Ectodermal cell (in vitro differentiated cells): ENCODE results near the gene CEP57L1.

Experiments used
- H3K27ac ChIP-seq: 2 replicates; pipeline ENCODE4 v1.7.0; 2013; ENCODE audit warnings: mild to moderate bottlenecking, low read depth, low read length; ENCODE audit not compliant: insufficient read depth, poor library complexity, severe bottlenecking
- H3K27me3 ChIP-seq: 2 replicates; pipeline ENCODE4 v1.7.0; 2013; ENCODE audit warnings: mild to moderate bottlenecking, low read length; ENCODE audit not compliant: insufficient read depth, control insufficient read depth, poor library complexity, severe bottlenecking
- H3K36me3 ChIP-seq: one replicate; pipeline ENCODE4 v1.7.0; 2013; ENCODE audit warnings: low read length; ENCODE audit not compliant: control insufficient read depth, insufficient read depth
- H3K4me1 ChIP-seq: one replicate; pipeline ENCODE4 v1.7.0; 2013; ENCODE audit warnings: low read length; ENCODE audit not compliant: control insufficient read depth, insufficient read depth
- H3K4me3 ChIP-seq: 2 replicates; pipeline ENCODE4 v1.7.0; 2013; ENCODE audit warnings: low read depth, low read length, control low read depth; ENCODE audit not compliant: insufficient read depth
- H3K9me3 ChIP-seq: 2 replicates; pipeline ENCODE4 v1.7.0; 2013; ENCODE audit warnings: mild to moderate bottlenecking, low read length, moderate library complexity; ENCODE audit not compliant: control insufficient read depth
- WGBS, 2 experiments: methylation state at CpG; one replicate each; pipeline ENCODE4 v1.1.7; 2013; ENCODE audit warnings: missing lambda C conversion rate in 2 of 2; 5-methylcytosine and 5-hydroxymethylcytosine counted together

CEP57L1 gene

DNA sequence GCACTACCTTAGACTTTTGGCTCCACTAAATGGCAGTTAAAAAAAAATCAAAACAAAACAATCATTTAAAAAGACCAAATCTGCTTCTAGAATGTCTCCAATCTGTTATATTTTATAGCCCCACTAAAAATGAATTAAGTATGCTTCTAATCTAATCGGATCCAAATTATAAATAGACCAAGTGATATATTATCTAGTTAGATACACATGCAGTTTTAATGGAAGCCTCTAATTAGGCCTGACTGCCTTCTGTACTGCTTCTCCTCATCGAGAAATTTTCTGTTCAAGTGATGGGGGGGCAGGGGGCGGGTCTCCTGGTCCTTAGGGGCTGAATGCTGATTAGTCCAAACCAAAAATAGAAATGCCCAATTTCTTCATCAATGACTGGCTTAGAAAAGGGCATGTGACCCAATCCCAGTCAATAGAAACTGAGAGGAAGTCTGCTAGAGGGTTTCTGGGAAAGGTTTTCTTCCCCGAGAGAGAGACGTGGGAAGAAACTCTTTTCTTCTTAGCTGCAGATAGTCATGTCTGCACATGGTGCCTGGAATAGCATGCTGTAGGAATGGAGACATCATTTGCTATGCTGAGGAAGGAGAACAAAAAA, 7.5 kb upstream of the CEP57L1 start:
- Histone ChIP-seq H3K4me1 (peaks cover 3% of the 10 kb centered on the region), H3K27me3 (no peaks in the 10 kb centered on the region), H3K36me3 (no peaks in the 10 kb centered on the region), H3K4me3 (no peak overlapping the region), H3K27ac (no peak overlapping the region), H3K9me3 (no peaks in the 10 kb centered on the region)
- 84 to 90% methylated on average over 4 to 5 of the region's 5 CpGs for WGBS, 2 experiments

DNA sequence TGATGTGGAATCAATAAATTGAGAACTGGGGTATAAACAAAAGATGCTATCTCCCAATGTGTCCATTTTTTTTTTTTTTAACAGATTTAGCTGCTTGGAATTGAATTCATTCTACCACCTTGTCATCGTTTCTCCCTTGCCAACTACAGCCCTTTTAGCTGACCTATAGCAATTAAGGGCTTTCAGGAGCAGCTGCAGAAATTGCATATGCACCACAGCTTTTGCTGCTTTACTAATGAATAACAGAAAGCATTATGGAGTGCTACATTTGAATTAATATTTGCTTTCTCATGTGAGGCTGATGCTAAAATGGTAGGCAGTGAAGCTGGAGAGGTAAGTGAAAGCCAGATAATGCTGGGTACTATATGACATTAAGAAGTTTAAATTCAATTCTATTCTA, 6.3 kb upstream of the CEP57L1 start:
- H3K27ac ChIP-seq = no peak overlapping the region
- no peaks in the 10 kb centered on the region for H3K27me3 ChIP-seq
- H3K4me1 ChIP-seq = peaks cover 9% of the 10 kb centered on the region
- no peaks in the 10 kb centered on the region for H3K36me3 ChIP-seq
- H3K9me3 ChIP-seq = no peaks in the 10 kb centered on the region
- 85 to 87% methylated on average over 1 of the region's 1 CpG for WGBS, 2 experiments
- no peak overlapping the region for H3K4me3 ChIP-seq

- Histone ChIP-seq H3K9me3 (no peaks in the 10 kb centered on the region), H3K4me1 (peaks cover 9% of the 10 kb centered on the region), H3K36me3 (no peaks in the 10 kb centered on the region), H3K27ac (no peak overlapping the region), H3K27me3 (no peaks in the 10 kb centered on the region), H3K4me3 (no peak overlapping the region)
- 89 to 96% methylated on average over 5 of the region's 5 CpGs for WGBS, 2 experiments
These were observed 3.8 kb upstream of the CEP57L1 start for GRCh38 chr6:109091314-109092024.

DNA sequence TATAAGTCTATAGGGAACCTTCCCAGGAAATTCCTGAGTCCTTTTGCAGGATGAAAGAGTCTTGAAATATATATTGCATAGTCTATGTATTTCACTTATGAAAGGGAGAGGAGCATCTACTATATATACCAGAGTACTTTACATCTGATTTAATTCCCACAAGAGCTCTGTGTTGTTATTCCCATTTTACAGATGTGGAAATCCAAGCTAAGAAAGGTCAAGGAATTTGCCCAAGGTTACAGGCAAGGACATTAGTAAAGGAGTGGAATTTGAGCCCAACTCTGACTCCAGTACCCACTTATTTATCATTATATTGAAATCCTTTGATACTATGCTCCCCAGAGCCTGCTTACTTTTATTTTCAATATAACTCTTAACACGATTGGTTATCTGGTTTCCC, 3.2 kb upstream of the CEP57L1 start:
- Histone ChIP-seq H3K4me3 (no peak overlapping the region), H3K27ac (no peak overlapping the region), H3K36me3 (no peaks in the 10 kb centered on the region), H3K4me1 (peaks cover 9% of the 10 kb centered on the region), H3K27me3 (no peaks in the 10 kb centered on the region), H3K9me3 (no peaks in the 10 kb centered on the region)
- WGBS, 2 experiments = 89 to 95% methylated on average over 1 of the region's 1 CpG

DNA sequence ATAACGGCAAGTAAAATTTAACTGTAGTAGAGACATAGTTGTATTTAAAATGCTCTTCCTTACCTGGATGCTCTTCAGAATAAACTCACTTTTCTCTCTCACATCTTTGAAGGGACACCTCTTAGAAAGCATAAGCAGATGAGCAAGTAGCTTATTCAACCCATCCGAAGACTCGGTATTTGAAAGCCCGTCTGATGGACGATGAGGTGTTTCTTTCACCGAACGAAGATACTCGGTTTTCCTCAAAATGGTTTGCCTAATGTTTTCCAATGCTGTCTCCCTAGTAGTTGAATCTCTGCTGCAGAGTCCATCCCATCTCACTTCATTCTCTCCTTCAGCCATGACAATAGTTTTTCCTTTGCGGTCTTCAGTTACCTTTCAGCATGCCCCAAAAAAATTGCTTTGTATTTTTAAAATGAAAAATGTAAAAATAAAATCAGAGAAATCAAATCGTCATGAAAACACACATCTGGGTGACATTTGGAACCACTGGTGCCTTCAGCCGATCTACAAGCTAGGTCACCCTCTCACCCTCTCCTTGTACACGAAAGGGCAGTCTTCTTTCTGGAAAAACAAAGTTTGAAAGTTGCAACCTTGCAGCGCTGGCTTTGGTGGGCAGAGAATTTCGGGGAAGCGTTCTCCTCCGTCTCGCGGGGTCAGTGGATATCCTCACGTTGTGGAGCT, 1.4 kb upstream of the CEP57L1 start:
- H3K27ac ChIP-seq = peak overlapping the region; percentile 98
- no peaks in the 10 kb centered on the region for H3K27me3 ChIP-seq
- WGBS, 2 experiments = 0 to 1% methylated on average over 18 of the region's 19 CpGs
- H3K36me3 ChIP-seq = no peaks in the 10 kb centered on the region
- peaks cover 9% of the 10 kb centered on the region for H3K4me1 ChIP-seq
- H3K4me3 ChIP-seq = peak overlapping the region; percentile 66
- H3K9me3 ChIP-seq = no peaks in the 10 kb centered on the region

DNA sequence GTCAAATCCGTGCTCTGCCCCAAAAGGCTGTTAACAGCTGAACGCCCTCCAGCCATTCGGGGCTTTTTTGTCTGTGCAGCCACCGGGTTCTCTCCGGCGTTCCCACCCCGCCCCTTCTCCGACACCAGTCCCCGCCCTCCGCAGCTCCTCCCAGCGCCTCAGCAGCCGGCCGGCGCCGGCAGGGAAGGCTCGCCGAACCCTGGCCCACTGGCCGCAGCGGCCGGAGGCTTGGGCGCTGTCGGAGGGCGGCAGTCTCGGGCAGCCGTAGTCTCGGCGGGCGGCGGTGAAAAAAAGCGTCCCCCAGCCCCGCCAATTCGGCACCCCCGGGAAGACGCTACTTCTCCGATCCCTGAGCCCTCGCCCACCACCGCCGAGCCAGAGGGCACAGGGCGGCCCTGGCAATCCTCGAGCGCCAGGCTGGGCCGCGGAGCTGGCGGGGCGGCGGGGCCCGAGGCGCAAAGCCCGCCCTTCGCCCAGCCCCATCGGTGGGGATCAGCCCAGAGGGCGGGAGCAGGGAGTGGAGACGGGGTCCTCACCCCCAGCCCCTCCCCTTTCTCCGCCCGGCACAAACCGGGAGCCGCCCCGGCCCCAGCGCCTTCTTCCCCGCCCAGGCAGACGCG, 781 bp upstream of the CEP57L1 start, which contains the start of gene SESN1:
TSS of gene SESN1 (minus strand) at position 431 of the 620 bp plus-strand sequence. CDS start 773 bp downstream, outside the sequence.
- no peaks in the 10 kb centered on the region for H3K36me3 ChIP-seq
- H3K4me1 ChIP-seq = peaks cover 9% of the 10 kb centered on the region
- peak within 1 kb of the TSS; percentile 66 for H3K4me3 ChIP-seq
- H3K9me3 ChIP-seq = no peaks in the 10 kb centered on the region
- peak within 1 kb of the TSS; percentile 98 for H3K27ac ChIP-seq
- H3K27me3 ChIP-seq = no peaks in the 10 kb centered on the region
- 0% methylated on average over 62 of the region's 62 CpGs for WGBS, 2 experiments

GRCh38 chr6:109095835-109096084, 453 bp downstream of the CEP57L1 start:
- Histone ChIP-seq H3K4me3 (peak overlapping the region; percentile 66), H3K9me3 (no peaks in the 10 kb centered on the region), H3K4me1 (peaks cover 9% of the 10 kb centered on the region), H3K27me3 (no peaks in the 10 kb centered on the region), H3K36me3 (no peaks in the 10 kb centered on the region), H3K27ac (peak overlapping the region; percentile 98)
- WGBS, 2 experiments = 6% methylated on average over 8 of the region's 8 CpGs

- no peaks in the 10 kb centered on the region for H3K9me3 ChIP-seq
- peak overlapping the region; percentile 66 for H3K4me3 ChIP-seq
- no peaks in the 10 kb centered on the region for H3K27me3 ChIP-seq
- WGBS, 2 experiments = 86% methylated on average over 5 to 6 of the region's 6 CpGs
- no peaks in the 10 kb centered on the region for H3K36me3 ChIP-seq
- H3K4me1 ChIP-seq = peaks cover 9% of the 10 kb centered on the region
- H3K27ac ChIP-seq = peak overlapping the region; percentile 98
These were observed 901 bp downstream of the CEP57L1 start for GRCh38 chr6:109096208-109096607.

DNA sequence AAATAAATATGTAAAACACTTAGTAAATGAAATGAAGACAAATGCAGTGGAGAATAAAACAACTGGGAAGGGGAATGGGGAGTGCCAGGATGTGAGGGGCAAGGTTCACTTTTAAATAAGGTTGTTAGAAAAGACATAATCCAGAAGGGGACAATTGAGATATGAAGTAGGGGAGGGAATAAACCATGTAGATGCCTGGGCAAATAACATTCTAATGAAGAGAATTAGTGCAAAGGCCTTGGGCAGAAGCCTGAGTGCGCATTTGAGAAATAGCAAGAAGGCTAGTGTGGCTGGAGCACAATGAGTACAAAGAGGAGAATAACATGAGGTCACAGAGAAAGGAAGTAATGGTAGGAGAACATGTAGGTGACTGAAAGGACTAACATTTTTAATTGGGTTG, 2.4 kb downstream of the CEP57L1 start:
- 96 to 99% methylated on average over 1 of the region's 1 CpG for WGBS, 2 experiments
- Histone ChIP-seq H3K4me3 (no peak overlapping the region), H3K36me3 (no peaks in the 10 kb centered on the region), H3K27ac (no peak overlapping the region), H3K4me1 (peaks cover 6% of the 10 kb centered on the region), H3K9me3 (no peaks in the 10 kb centered on the region), H3K27me3 (no peaks in the 10 kb centered on the region)

- WGBS, 2 experiments = 85 to 100% methylated on average over 1 of the region's 1 CpG
- Histone ChIP-seq H3K4me1 (no peaks in the 10 kb centered on the region), H3K36me3 (no peaks in the 10 kb centered on the region), H3K27ac (no peak overlapping the region), H3K9me3 (no peaks in the 10 kb centered on the region), H3K27me3 (no peaks in the 10 kb centered on the region), H3K4me3 (no peak overlapping the region)
These were observed 7.5 kb downstream of the CEP57L1 start for GRCh38 chr6:109102762-109103161.
